Stimulated activated naive CD4-positive, alpha-beta T cell (primary cell): Measurements from ENCODE around the gene ZBP1.

Experiments used
- DNase-seq, 6 experiments: peaks; one replicate each; lab custom pipeline; 2025; lab: John Stamatoyannopoulos, UW

Gene ZBP1

GRCh38 chr20:57586370-57586793 lies 33.8 kb downstream of the ZBP1 start:
- DNase-seq: no peak

GRCh38 chr20:57585466-57586213 lies 34.6 kb downstream of the ZBP1 start:
- DNase-seq: no peak

GRCh38 chr20:57584768-57585461 lies 35.3 kb downstream of the ZBP1 start:
- no peak for DNase-seq

GRCh38 chr20:57583289-57584257 lies 36.7 kb downstream of the ZBP1 start:
- no peak for DNase-seq

- no peak for DNase-seq
Observed at GRCh38 chr20:57582432-57583288, 37.6 kb downstream of the ZBP1 start.

- DNase-seq: no peak
Observed at GRCh38 chr20:57582029-57582378, 38.2 kb downstream of the ZBP1 start.

- DNase-seq: no peak
Observed at GRCh38 chr20:57581202-57582028, 38.8 kb downstream of the ZBP1 start.

GRCh38 chr20:57580478-57581201 lies 39.6 kb downstream of the ZBP1 start:
- no peak for DNase-seq

GRCh38 chr20:57579898-57580447 lies 40.3 kb downstream of the ZBP1 start:
- DNase-seq: no peak

- DNase-seq: no peak
Observed at GRCh38 chr20:57579331-57579897, 40.8 kb downstream of the ZBP1 start.

- DNase-seq: no peak
Observed at GRCh38 chr20:57578476-57579165, 41.6 kb downstream of the ZBP1 start.

GRCh38 chr20:57577679-57578475 lies 42.3 kb downstream of the ZBP1 start:
- no peak for DNase-seq

GRCh38 chr20:57576617-57577550 lies 43.3 kb downstream of the ZBP1 start:
- no peak for DNase-seq

GRCh38 chr20:57576002-57576401 lies 44.2 kb downstream of the ZBP1 start:
- DNase-seq: no peak

GRCh38 chr20:57574954-57575353 lies 45.3 kb downstream of the ZBP1 start:
- DNase-seq: no peak

GRCh38 chr20:57573894-57574293 lies 46.3 kb downstream of the ZBP1 start:
- DNase-seq: no peak

- DNase-seq: no peak
Observed at GRCh38 chr20:57573242-57573641, 47.0 kb downstream of the ZBP1 start.
